PC-9 (cell line): ENCODE data around the gene RASGEF1B. TPM values are rescaled to one million over a fixed set of nuclear protein-coding genes. Genes with fewer than 3 reads are reported as not detected.

Experiments
- BruUV-seq: library from RNA; stranded (reverse); fragments of 400-500 nt; replicated peaks from 2 replicates; lab custom pipeline; 2021; lab: Mats Ljungman, UMichigan
- CTCF ChIA-PET: fragments of 300-600 bp; sonication (Branson Sonifier 250); formaldehyde crosslinking; loops from one replicate; lab custom pipeline; 2022; ENCODE audit warnings: antibody characterized with exemption; lab: Charles Lee
- POLR2A ChIA-PET: fragments of 300-600 bp; sonication (Branson Sonifier 250); formaldehyde crosslinking; loops from one replicate; lab custom pipeline; 2022; ENCODE audit warnings: antibody characterized with exemption; ENCODE audit not compliant: unreplicated experiment; lab: Charles Lee
- DNase-seq, 2 experiments: peaks; one replicate each; pipeline versions ENCODE4 v3.0.0 to v3.0.0-alpha.2; 2015 to 2022; ENCODE audit warnings: mixed read lengths in 1 of 2
- H2AFZ ChIP-seq: fragments of 200-600 bp; sonication (generic); 2 replicates; pipeline ENCODE4 v1.8.1; 2017; ENCODE audit warnings: antibody characterized with exemption
- H3F3A ChIP-seq: fragments of 200-600 bp; sonication (generic); 2 replicates; pipeline ENCODE4 v1.8.1; 2017; ENCODE audit warnings: antibody characterized with exemption, mild to moderate bottlenecking, low read depth; ENCODE audit not compliant: insufficient read depth
- H3K27ac ChIP-seq: fragments of 200-600 bp; sonication (generic); 2 replicates; pipeline ENCODE4 v1.6.1; 2016; ENCODE audit warnings: mixed run types
- H3K27me3 ChIP-seq: fragments of 200-600 bp; sonication (generic); 2 replicates; pipeline ENCODE4 v1.6.1; 2016; ENCODE audit warnings: low read depth, mixed run types; ENCODE audit not compliant: insufficient read depth
- H3K36me3 ChIP-seq: fragments of 200-600 bp; sonication (generic); 2 replicates; pipeline ENCODE4 v1.6.1; 2016; ENCODE audit warnings: low read depth, mixed run types
- H3K4me1 ChIP-seq: fragments of 200-600 bp; sonication (generic); replicated peaks from 2 replicates; pipeline ENCODE4 v1.6.1; 2016; ENCODE audit warnings: mixed run types; ENCODE audit not compliant: insufficient read depth
- H3K4me2 ChIP-seq: fragments of 200-600 bp; sonication (generic); 2 replicates; pipeline ENCODE4 v1.6.1; 2017; ENCODE audit warnings: mixed run types
- H3K4me3 ChIP-seq: fragments of 200-600 bp; sonication (generic); 2 replicates; pipeline ENCODE4 v1.6.1; 2016; ENCODE audit warnings: mixed run types
- H3K79me2 ChIP-seq: fragments of 200-600 bp; sonication (generic); 2 replicates; pipeline ENCODE4 v1.6.1; 2017; ENCODE audit warnings: low read depth, mixed run types
- H3K9me2 ChIP-seq: fragments of 200-600 bp; sonication (generic); 2 replicates; pipeline ENCODE4 v1.8.1; 2017; ENCODE audit warnings: mild to moderate bottlenecking; ENCODE audit not compliant: insufficient read depth
- H3K9me3 ChIP-seq: fragments of 200-600 bp; sonication (generic); 2 replicates; pipeline ENCODE4 v1.8.1; 2016; ENCODE audit warnings: low read depth; ENCODE audit not compliant: insufficient read depth
- H4K20me1 ChIP-seq: fragments of 200-600 bp; sonication (generic); 2 replicates; pipeline ENCODE4 v1.8.1; 2017; ENCODE audit not compliant: insufficient read depth
- CTCF ChIP-seq: fragments of 200-600 bp; sonication (generic); conservative IDR thresholded peaks from 2 replicates; pipeline ENCODE4 v1.6.1; 2017; ENCODE audit warnings: mixed run types, antibody characterized with exemption, mild to moderate bottlenecking, moderate library complexity
- EZH2 ChIP-seq: fragments of 200-600 bp; sonication (generic); IDR thresholded peaks from 2 replicates; pipeline ENCODE4 v1.8.0; 2017; ENCODE audit warnings: antibody characterized with exemption, low read depth
- intact Hi-C: fragments of 100-400 bp; cut with micrococcal nuclease; formaldehyde crosslinking; loops from one replicate; pipeline ENCODE4 v1.10.0; 2022; ENCODE audit not compliant: unreplicated experiment
- total RNA-seq: library from RNA; stranded (reverse); gene quantifications from 2 replicates; pipeline ENCODE4 v1.2.3, GENCODE V29; 2021

The RASGEF1B gene
- total RNA-seq, 1 experiment from 2014 or later: 1.0 TPM

- Histone ChIP-seq H3K79me2 (no peaks in the 10 kb centered on the region), H3K9me3 (no peaks in the 10 kb centered on the region), H3K4me1 (no peaks in the 10 kb centered on the region), H3K27ac (no peak overlapping the region), H2AFZ (no peak overlapping the region), H3K4me2 (no peak overlapping the region), H3F3A (no peaks in the 10 kb centered on the region), H3K36me3 (no peaks in the 10 kb centered on the region), H3K4me3 (no peak overlapping the region), H3K27me3 (no peaks in the 10 kb centered on the region), H4K20me1 (no peaks in the 10 kb centered on the region), H3K9me2 (no peaks in the 10 kb centered on the region)
- intact Hi-C loops: no loop called here
- ChIA-PET POLR2A (no interaction called here), CTCF (no interaction called here)
- DNase-seq: no peak
- no peak for TF ChIP-seq CTCF
- no peak for TF ChIP-seq EZH2
- no TSS peak for BruUV-seq
Measured at GRCh38 chr4:81428002-81428401, 43.7 kb downstream of the RASGEF1B start.

- Histone ChIP-seq H3K9me2 (no peaks in the 10 kb centered on the region), H3K79me2 (no peaks in the 10 kb centered on the region), H3K36me3 (no peaks in the 10 kb centered on the region), H3K27me3 (no peaks in the 10 kb centered on the region), H4K20me1 (no peaks in the 10 kb centered on the region), H3K27ac (no peak overlapping the region), H3K4me1 (no peaks in the 10 kb centered on the region), H3F3A (no peaks in the 10 kb centered on the region), H3K4me3 (no peak overlapping the region), H2AFZ (no peak overlapping the region), H3K9me3 (no peaks in the 10 kb centered on the region), H3K4me2 (no peak overlapping the region)
- TF ChIP-seq CTCF (no peak), EZH2 (no peak)
- POLR2A ChIA-PET: no interaction called here
- intact Hi-C loops: no loop called here
- CTCF ChIA-PET: no interaction called here
- BruUV-seq: no TSS peak
- DNase-seq: no peak
Measured at GRCh38 chr4:81427344-81427821, 44.3 kb downstream of the RASGEF1B start.

GRCh38 chr4:81426770-81427289 lies 44.9 kb downstream of the RASGEF1B start:
- intact Hi-C loops: no loop called here
- CTCF ChIA-PET: interaction anchor here (0.7 kb wide), 1 partner anchor 1349 kb away, joined by 5 read pairs; no protein-coding TSS in a partner anchor
- H3K9me3 ChIP-seq: no peaks in the 10 kb centered on the region
- no peaks in the 10 kb centered on the region for H3K4me1 ChIP-seq
- H3K4me3 ChIP-seq: no peak overlapping the region
- no TSS peak for BruUV-seq
- POLR2A ChIA-PET: no interaction called here
- no peak for TF ChIP-seq CTCF
- no peak for TF ChIP-seq EZH2
- no peaks in the 10 kb centered on the region for H4K20me1 ChIP-seq
- H3K27ac ChIP-seq: no peak overlapping the region
- H3K4me2 ChIP-seq: no peak overlapping the region
- no peaks in the 10 kb centered on the region for H3K36me3 ChIP-seq
- no peaks in the 10 kb centered on the region for H3K9me2 ChIP-seq
- no peaks in the 10 kb centered on the region for H3K79me2 ChIP-seq
- no peak overlapping the region for H2AFZ ChIP-seq
- no peaks in the 10 kb centered on the region for H3K27me3 ChIP-seq
- no peak for DNase-seq
- H3F3A ChIP-seq: no peaks in the 10 kb centered on the region
